GM23338 (cell line): ENCODE data around the gene LETMD1. TPM values are rescaled to one million over a fixed set of nuclear protein-coding genes. Genes with fewer than 3 reads are reported as not detected.

Experiments used
- ATAC-seq: fragments of 200-7000 bp; cut with Tn5 transposase; 3 replicates; pipeline ENCODE4 v1.9.1; 2020
- DNase-seq: peaks from one replicate; pipeline ENCODE4 v3.0.0-alpha.2; 2015; ENCODE audit warnings: low spot score
- H2AFZ ChIP-seq: fragments of 200-600 bp; sonication (generic); 2 replicates; pipeline ENCODE4 v1.8.0; 2016; ENCODE audit warnings: antibody characterized with exemption, mild to moderate bottlenecking, moderate library complexity
- H3F3A ChIP-seq: fragments of 200-600 bp; sonication (generic); replicated peaks from 2 replicates; pipeline ENCODE4 v1.8.0; 2017; ENCODE audit warnings: antibody characterized with exemption, mixed run types, low read depth
- H3K27ac ChIP-seq: fragments of 200-600 bp; sonication (generic); 2 replicates; pipeline ENCODE4 v1.6.1; 2016; ENCODE audit warnings: low read depth
- H3K27me3 ChIP-seq: fragments of 200-600 bp; sonication (generic); 2 replicates; pipeline ENCODE4 v1.8.0; 2016; ENCODE audit warnings: mild to moderate bottlenecking, mixed run types, moderate library complexity; ENCODE audit not compliant: insufficient read depth
- H3K36me3 ChIP-seq: fragments of 200-600 bp; sonication (generic); 2 replicates; pipeline ENCODE4 v1.8.0; 2016; ENCODE audit warnings: mild to moderate bottlenecking; ENCODE audit not compliant: insufficient read depth
- H3K4me1 ChIP-seq: fragments of 200-600 bp; sonication (generic); 2 replicates; pipeline ENCODE4 v1.8.0; 2016; ENCODE audit warnings: mild to moderate bottlenecking, moderate library complexity; ENCODE audit not compliant: insufficient read depth
- H3K4me2 ChIP-seq: fragments of 200-600 bp; sonication (generic); 2 replicates; pipeline ENCODE4 v1.7.1; 2017; ENCODE audit warnings: mixed run types
- H3K4me3 ChIP-seq: fragments of 200-600 bp; sonication (generic); 2 replicates; pipeline ENCODE4 v1.6.1; 2016; ENCODE audit warnings: mixed run types
- H3K79me2 ChIP-seq: fragments of 200-600 bp; sonication (generic); replicated peaks from 2 replicates; pipeline ENCODE4 v1.8.0; 2017; ENCODE audit warnings: mild to moderate bottlenecking; ENCODE audit not compliant: insufficient read depth
- H3K9me2 ChIP-seq: fragments of 200-600 bp; sonication (generic); 2 replicates; pipeline ENCODE4 v1.8.0; 2017; ENCODE audit not compliant: insufficient read depth
- H4K20me1 ChIP-seq: fragments of 200-600 bp; sonication (generic); replicated peaks from 2 replicates; pipeline ENCODE4 v1.8.0; 2017; ENCODE audit warnings: mild to moderate bottlenecking; ENCODE audit not compliant: insufficient read depth
- H3K27ac Mint-ChIP-seq: 2 replicates; pipeline ENCODE4 v1.8.0; 2020; ENCODE audit warnings: inconsistent platforms, mild to moderate bottlenecking, moderate library complexity, mixed read lengths
- H3K27me3 Mint-ChIP-seq: 3 replicates; pipeline ENCODE4 v1.8.0; 2022; ENCODE audit warnings: low read depth, mild to moderate bottlenecking, moderate library complexity, mixed read lengths, inconsistent platforms; ENCODE audit not compliant: insufficient read depth, poor library complexity
- H3K36me3 Mint-ChIP-seq: 3 replicates; pipeline ENCODE4 v1.8.0; 2021; ENCODE audit warnings: low read depth, mild to moderate bottlenecking, inconsistent platforms, moderate library complexity, mixed read lengths
- H3K4me1 Mint-ChIP-seq: 3 replicates; pipeline ENCODE4 v1.8.0; 2020; ENCODE audit warnings: mild to moderate bottlenecking, inconsistent platforms, mixed read lengths
- H3K4me3 Mint-ChIP-seq: 3 replicates; pipeline ENCODE4 v1.8.0; 2021; ENCODE audit warnings: moderate library complexity, mild to moderate bottlenecking, inconsistent platforms, mixed read lengths
- H3K9me3 Mint-ChIP-seq: 3 replicates; pipeline ENCODE4 v1.8.0; 2020; ENCODE audit warnings: moderate library complexity, mild to moderate bottlenecking, inconsistent platforms, mixed read lengths
- CREB1 ChIP-seq: fragments of 250-450 bp; sonication (Bioruptor Pico); IDR thresholded peaks from 2 replicates; pipeline ENCODE4 v1.5.0; 2020; ENCODE audit warnings: low read depth, mild to moderate bottlenecking, moderate library complexity
- CTCF ChIP-seq, 2 experiments: fragments of 200-600 bp in 1 of 2; sonication (generic) in 1 of 2; conservative IDR thresholded peaks; 2 replicates each; pipeline versions ENCODE4 v1.5.1 to v1.6.1; 2016 to 2017; ENCODE audit warnings: antibody characterized with exemption in 2 of 2, low read depth in 2 of 2, mild to moderate bottlenecking in 2 of 2, moderate library complexity in 1 of 2
- EZH2 ChIP-seq: fragments of 200-600 bp; sonication (generic); IDR thresholded peaks from one replicate; pipeline ENCODE4 v1.8.0; 2017; ENCODE audit warnings: antibody characterized with exemption, mild to moderate bottlenecking, low read depth; ENCODE audit not compliant: unreplicated experiment
- JUNB ChIP-seq: IDR thresholded peaks from one replicate; pipeline ENCODE4 v1.6.1; 2016; ENCODE audit warnings: antibody characterized with exemption; ENCODE audit not compliant: unreplicated experiment
- REST ChIP-seq: IDR thresholded peaks from one replicate; pipeline ENCODE4 v1.6.1; 2018; ENCODE audit warnings: antibody characterized with exemption; ENCODE audit not compliant: unreplicated experiment
- STAT1 ChIP-seq: IDR thresholded peaks from one replicate; pipeline ENCODE4 v1.6.1; 2016; ENCODE audit warnings: antibody characterized with exemption; ENCODE audit not compliant: unreplicated experiment
- ZNF114 ChIP-seq: fragments of 250-450 bp; sonication (Bioruptor Pico); IDR thresholded peaks from 2 replicates; pipeline ENCODE4 v1.5.0; 2020; ENCODE audit warnings: mild to moderate bottlenecking, moderate library complexity
- ZNF331 ChIP-seq: fragments of 250-450 bp; sonication (Bioruptor Pico); IDR thresholded peaks from 2 replicates; pipeline ENCODE4 v1.5.0; 2020; ENCODE audit warnings: low read depth, mild to moderate bottlenecking, moderate library complexity
- ZNF462 ChIP-seq: fragments of 250-450 bp; sonication (Bioruptor Pico); IDR thresholded peaks from 2 replicates; pipeline ENCODE4 v1.5.0; 2020; ENCODE audit warnings: mild to moderate bottlenecking, moderate library complexity
- polyA plus RNA-seq: library from polyadenylated mRNA; unstranded; fragments of >200 nt; fragmentation: Nextera tagmentation; extraction: Ambion mirVana; gene quantifications from 2 replicates; pipeline ENCODE4 v1.2.1, GENCODE V29; 2016
- total RNA-seq: library from RNA; depleted of rRNA; stranded (reverse); fragments of >200 nt; shearing (Covaris generic); gene quantifications from 2 replicates; pipeline ENCODE4 v1.2.3, GENCODE V29; 2014

Gene LETMD1
- total and polyA plus RNA-seq, 2 experiments from 2014 or later = 15.7 to 29.9 TPM

- Mint-ChIP-seq H3K27ac (peak overlapping the region; percentile 98), H3K4me1 (peaks cover 34% of the 10 kb centered on the region), H3K36me3 (no peaks in the 10 kb centered on the region), H3K9me3 (no peaks in the 10 kb centered on the region), H3K27me3 (peaks cover 9% of the 10 kb centered on the region), H3K4me3 (peak overlapping the region; percentile 86)
- ATAC-seq (no peak), DNase-seq (no peak)
- H2AFZ ChIP-seq = no peak overlapping the region
- H3K79me2 ChIP-seq = peaks cover 67% of the 10 kb centered on the region
- H3K36me3 ChIP-seq = no peaks in the 10 kb centered on the region
- TF ChIP-seq EZH2 (no peak), JUNB (no peak), STAT1 (no peak), CTCF (conservative IDR thresholded peaks at IDR 0.05; ENCODE audit: low read depth in 2 of 2) (no peak), ZNF114 (CRISPR knock-in tag) (no peak), CREB1 (CRISPR knock-in tag) (no peak), ZNF462 (CRISPR knock-in tag) (no peak), REST (no peak), ZNF331 (CRISPR knock-in tag) (no peak)
- no peaks in the 10 kb centered on the region for H3K27me3 ChIP-seq
- no peak overlapping the region; the same call in 1 of the 2 replicates for H3K27ac ChIP-seq
- H3F3A ChIP-seq = peaks cover 5% of the 10 kb centered on the region; the same call in 1 of the 2 replicates
- H3K4me1 ChIP-seq = peaks cover 26% of the 10 kb centered on the region
- 0 out of 2 replicates have a peak, but pooled peaks cover 3% of the 10 kb centered on the region for H4K20me1 ChIP-seq
- H3K9me2 ChIP-seq = no peaks in the 10 kb centered on the region
- H3K4me2 ChIP-seq = peak overlapping the region; percentile 78
- peak overlapping the region; percentile 58; the same call in 1 of the 2 replicates for H3K4me3 ChIP-seq
Observed at GRCh38 chr12:51023625-51024382, 24.3 kb upstream of the LETMD1 start.
